Measurements from ENCODE around the gene EEFSEC. TPM values are rescaled to one million over a fixed set of nuclear protein-coding genes. Genes with fewer than 3 reads are reported as not detected.

The EEFSEC gene
- total RNA-seq, 1 experiment from 2014 or later: 9.6 TPM

DNA sequence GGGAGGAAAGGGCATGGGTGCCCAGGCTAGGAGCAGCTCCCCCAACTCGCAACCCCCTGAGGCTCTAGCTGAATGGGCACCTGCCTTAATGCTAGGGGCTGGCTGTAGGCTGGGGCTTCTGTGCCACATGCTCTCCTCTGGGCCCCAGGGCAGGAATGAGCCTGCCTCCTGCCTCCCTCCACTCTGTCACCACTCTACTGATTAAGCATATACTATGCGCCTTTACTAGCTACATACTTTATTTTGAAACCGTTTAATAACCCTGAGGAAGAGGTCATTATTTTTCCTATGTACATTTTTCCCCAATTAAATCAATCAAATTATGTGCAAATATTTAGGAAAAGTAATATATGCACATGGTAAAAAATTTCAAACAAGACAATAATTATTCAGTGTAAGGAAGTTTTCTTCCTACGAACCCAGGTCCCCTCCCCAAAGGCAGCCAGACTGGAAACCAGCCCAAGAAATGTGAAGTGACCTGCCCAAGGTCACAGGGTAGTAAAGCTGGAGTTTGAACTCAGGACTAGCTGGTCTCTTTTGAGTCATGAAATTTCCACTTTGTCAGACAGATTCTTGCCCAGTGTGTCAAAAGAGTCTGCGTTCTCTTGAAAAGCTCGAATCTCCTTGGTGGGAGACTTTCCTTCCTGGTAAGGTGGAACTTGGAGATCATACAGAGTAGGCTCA is 190.9 kb downstream of the EEFSEC start:
- Histone ChIP-seq H3K9me3 (ENCODE audit: low read length) (no peaks in the 10 kb centered on the region), H3K27me3 (ENCODE audit: low read length) (no peaks in the 10 kb centered on the region), H4K20me1 (ENCODE audit: low read length) (no peaks in the 10 kb centered on the region), H3K4me2 (ENCODE audit: low read length) (peak overlapping the region; percentile 33), H3K79me2 (ENCODE audit: low read length) (no peaks in the 10 kb centered on the region), H2AFZ (ENCODE audit: low read length) (no peak overlapping the region), H3K27ac (ENCODE audit: low read length) (peak overlapping the region; percentile 25), H3F3A (ENCODE audit: low read length, unreplicated experiment) (no peaks in the 10 kb centered on the region), H3K4me1 (ENCODE audit: insufficient read depth, low read length) (peaks cover 20% of the 10 kb centered on the region), H3K4me3 (ENCODE audit: low read length) (no peak overlapping the region), H3K36me3 (ENCODE audit: low read depth, low read length) (no peaks in the 10 kb centered on the region), H3K9ac (ENCODE audit: low read length) (no peak overlapping the region), H3K9me2 (replicated peaks; ENCODE audit: low read length) (no peaks in the 10 kb centered on the region)
- CTCF ChIA-PET: no interaction called here
- DNase-seq (no peak), ATAC-seq (no peak)
- TF ChIP-seq, protein P1, sequence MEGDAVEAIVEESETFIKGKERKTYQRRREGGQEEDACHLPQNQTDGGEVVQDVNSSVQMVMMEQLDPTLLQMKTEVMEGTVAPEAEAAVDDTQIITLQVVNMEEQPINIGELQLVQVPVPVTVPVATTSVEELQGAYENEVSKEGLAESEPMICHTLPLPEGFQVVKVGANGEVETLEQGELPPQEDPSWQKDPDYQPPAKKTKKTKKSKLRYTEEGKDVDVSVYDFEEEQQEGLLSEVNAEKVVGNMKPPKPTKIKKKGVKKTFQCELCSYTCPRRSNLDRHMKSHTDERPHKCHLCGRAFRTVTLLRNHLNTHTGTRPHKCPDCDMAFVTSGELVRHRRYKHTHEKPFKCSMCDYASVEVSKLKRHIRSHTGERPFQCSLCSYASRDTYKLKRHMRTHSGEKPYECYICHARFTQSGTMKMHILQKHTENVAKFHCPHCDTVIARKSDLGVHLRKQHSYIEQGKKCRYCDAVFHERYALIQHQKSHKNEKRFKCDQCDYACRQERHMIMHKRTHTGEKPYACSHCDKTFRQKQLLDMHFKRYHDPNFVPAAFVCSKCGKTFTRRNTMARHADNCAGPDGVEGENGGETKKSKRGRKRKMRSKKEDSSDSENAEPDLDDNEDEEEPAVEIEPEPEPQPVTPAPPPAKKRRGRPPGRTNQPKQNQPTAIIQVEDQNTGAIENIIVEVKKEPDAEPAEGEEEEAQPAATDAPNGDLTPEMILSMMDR (conservative IDR thresholded peaks at IDR 0.05; ENCODE audit: low read depth, low read length): no peak
- TF ChIP-seq EZH2phosphoT487 (IDR thresholded peaks at IDR 0.05; ENCODE audit: borderline replicate concordance, low read length) (no peak), EZH2 (IDR thresholded peaks at IDR 0.05; ENCODE audit: low read length, unreplicated experiment) (no peak)
- intact Hi-C loops (cut with micrococcal nuclease): no loop called here
- POLR2A ChIA-PET (ENCODE audit: unreplicated experiment): no interaction called here
- BruUV-seq (replicated peaks): no TSS peak

DNA sequence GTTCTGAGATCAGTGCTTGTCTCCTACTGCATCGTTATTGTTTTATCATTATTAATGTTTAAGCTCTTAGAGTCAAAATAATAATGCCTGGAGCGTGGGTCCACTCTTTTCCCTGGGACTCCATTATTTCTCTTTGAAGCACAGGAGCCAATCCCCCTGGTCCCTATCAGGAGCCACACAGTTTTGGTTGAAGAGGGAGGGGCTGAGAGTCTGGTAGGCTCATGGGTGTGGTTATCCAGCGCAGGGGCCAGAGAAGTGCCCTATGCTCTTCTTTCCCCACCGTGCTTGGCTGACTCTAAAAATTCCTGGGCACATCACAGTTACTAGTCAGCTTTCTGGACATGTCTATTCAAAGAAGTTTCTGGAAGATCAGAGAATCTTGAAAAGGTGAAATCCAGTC is 191.9 kb downstream of the EEFSEC start:
- Histone ChIP-seq H3K27ac (ENCODE audit: low read length) (no peak overlapping the region), H3K27me3 (ENCODE audit: low read length) (no peaks in the 10 kb centered on the region), H3K9ac (ENCODE audit: low read length) (no peak overlapping the region), H3K9me2 (replicated peaks; ENCODE audit: low read length) (no peaks in the 10 kb centered on the region), H2AFZ (ENCODE audit: low read length) (no peak overlapping the region), H3K36me3 (ENCODE audit: low read depth, low read length) (no peaks in the 10 kb centered on the region), H3F3A (ENCODE audit: low read length, unreplicated experiment) (no peaks in the 10 kb centered on the region), H3K4me1 (ENCODE audit: insufficient read depth, low read length) (peaks cover 20% of the 10 kb centered on the region), H4K20me1 (ENCODE audit: low read length) (no peaks in the 10 kb centered on the region), H3K79me2 (ENCODE audit: low read length) (no peaks in the 10 kb centered on the region), H3K4me3 (ENCODE audit: low read length) (no peak overlapping the region), H3K9me3 (ENCODE audit: low read length) (no peaks in the 10 kb centered on the region), H3K4me2 (ENCODE audit: low read length) (no peak overlapping the region)
- intact Hi-C loops (cut with micrococcal nuclease): no loop called here
- ChIA-PET CTCF (no interaction called here), POLR2A (ENCODE audit: unreplicated experiment) (no interaction called here)
- no peak for TF ChIP-seq EZH2 (IDR thresholded peaks at IDR 0.05; ENCODE audit: low read length, unreplicated experiment)
- no peak for DNase-seq
- no peak for ATAC-seq
- BruUV-seq (replicated peaks): no TSS peak

DNA sequence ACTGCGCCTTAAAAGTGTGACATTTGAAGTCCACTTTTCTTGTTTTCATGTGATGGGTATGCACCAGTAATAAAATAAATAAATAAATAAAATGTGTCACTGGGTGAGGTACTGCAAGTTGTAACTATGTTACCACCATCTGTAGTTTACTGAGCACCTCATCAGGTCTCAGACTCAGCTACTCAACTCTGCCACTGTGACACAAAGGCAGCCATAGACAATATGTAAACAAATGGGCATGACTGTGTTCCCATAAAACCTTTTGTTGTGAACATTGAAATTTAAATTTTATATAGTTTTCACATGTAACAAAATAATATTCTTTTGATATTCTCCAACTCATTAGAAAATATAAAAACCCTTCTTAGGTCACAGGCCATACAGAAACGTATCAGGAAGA is 193.3 kb downstream of the EEFSEC start:
- peaks cover 20% of the 10 kb centered on the region for H3K4me1 ChIP-seq (ENCODE audit: insufficient read depth, low read length)
- BruUV-seq (replicated peaks): no TSS peak
- intact Hi-C loops (cut with micrococcal nuclease): no loop called here
- H3K9me3 ChIP-seq (ENCODE audit: low read length): no peaks in the 10 kb centered on the region
- no peaks in the 10 kb centered on the region for H3F3A ChIP-seq (ENCODE audit: low read length, unreplicated experiment)
- no peaks in the 10 kb centered on the region for H3K36me3 ChIP-seq (ENCODE audit: low read depth, low read length)
- ATAC-seq (peak; percentile 31; the same call in 1 of the 2 replicates), DNase-seq (peak; percentile 11)
- no peaks in the 10 kb centered on the region for H3K79me2 ChIP-seq (ENCODE audit: low read length)
- no peak overlapping the region for H3K4me2 ChIP-seq (ENCODE audit: low read length)
- H2AFZ ChIP-seq (ENCODE audit: low read length): no peak overlapping the region
- no peaks in the 10 kb centered on the region for H3K9me2 ChIP-seq (replicated peaks; ENCODE audit: low read length)
- H3K27ac ChIP-seq (ENCODE audit: low read length): no peak overlapping the region
- TF ChIP-seq, protein P1 (conservative IDR thresholded peaks at IDR 0.05; ENCODE audit: low read depth, low read length): no peak
- TF ChIP-seq EZH2phosphoT487 (IDR thresholded peaks at IDR 0.05; ENCODE audit: borderline replicate concordance, low read length): no peak
- no peak for TF ChIP-seq EZH2 (IDR thresholded peaks at IDR 0.05; ENCODE audit: low read length, unreplicated experiment)
- H4K20me1 ChIP-seq (ENCODE audit: low read length): no peaks in the 10 kb centered on the region
- no peak overlapping the region for H3K4me3 ChIP-seq (ENCODE audit: low read length)
- ChIA-PET CTCF (no interaction called here), POLR2A (ENCODE audit: unreplicated experiment) (no interaction called here)
- no peak overlapping the region for H3K9ac ChIP-seq (ENCODE audit: low read length)
- H3K27me3 ChIP-seq (ENCODE audit: low read length): no peaks in the 10 kb centered on the region

Data from PC-3 (cell line).